HEK293 (cell line): ENCODE measurements around the gene ACKR4.
"Not testable (repeated sequence)": the region's sequence is repeated elsewhere in the genome, so short reads cannot be mapped to it uniquely, and the experiment has no call there.

Experiments used
- CTCF ChIA-PET: fragments of 350-600 bp; formaldehyde crosslinking; extraction: SDS; loops from one replicate; lab custom pipeline; 2021; ENCODE audit warnings: antibody characterized with exemption; lab: Yijun Ruan, JAX
- POLR2A ChIA-PET: fragments of 300-600 bp; formaldehyde crosslinking; extraction: SDS; loops from one replicate; lab custom pipeline; 2020; ENCODE audit warnings: antibody characterized with exemption, inconsistent platforms; lab: Yijun Ruan, JAX
- H3K27ac ChIP-seq: fragments of 200-500 bp; sonication (Bioruptor generic); 2 replicates; pipeline ENCODE4 v1.5.1; 2014; ENCODE audit warnings: low read depth, low read length, control low read depth, inconsistent platforms; ENCODE audit errors: extremely low read depth
- H3K36me3 ChIP-seq, 2 experiments: fragments of 200-500 bp in 1 of 2; sonication (Bioruptor generic) in 1 of 2; 1 replicate in 1 of 2; 2 replicates in 1 of 2; pipeline ENCODE4 v1.5.1; 2014 to 2017; ENCODE audit warnings: inconsistent platforms in 2 of 2, low read length in 2 of 2; ENCODE audit not compliant: control insufficient read depth in 2 of 2, insufficient read depth in 1 of 2
- H3K4me1 ChIP-seq: fragments of 200-500 bp; sonication (Bioruptor generic); 2 replicates; pipeline ENCODE4 v1.5.1; 2014; ENCODE audit warnings: mild to moderate bottlenecking, low read length, inconsistent platforms; ENCODE audit not compliant: control insufficient read depth, insufficient read depth
- H3K4me3 ChIP-seq: 2 replicates; pipeline ENCODE4 v1.5.1; 2011; ENCODE audit warnings: low read depth, mild to moderate bottlenecking, control low read depth, low read length, moderate library complexity
- H3K9me3 ChIP-seq: fragments of 200-500 bp; sonication (Bioruptor generic); 2 replicates; pipeline ENCODE4 v1.5.1; 2014; ENCODE audit warnings: low read depth, low read length, inconsistent platforms; ENCODE audit not compliant: control insufficient read depth, insufficient read depth
- ATF2 ChIP-seq: fragments of 450-650 bp; formaldehyde crosslinking; IDR thresholded peaks from 2 replicates; pipeline ENCODE4 v1.5.1; 2016; ENCODE audit warnings: missing biosample characterization, missing genetic modification characterization, low read depth
- KLF7 ChIP-seq: fragments of 450-650 bp; formaldehyde crosslinking; IDR thresholded peaks from 2 replicates; pipeline ENCODE4 v1.5.1; 2016; ENCODE audit warnings: missing biosample characterization, missing genetic modification characterization, borderline replicate concordance
- OVOL3 ChIP-seq: fragments of 450-650 bp; formaldehyde crosslinking; IDR thresholded peaks from 2 replicates; pipeline ENCODE4 v1.5.1; 2016; ENCODE audit warnings: missing biosample characterization, missing genetic modification characterization
- ZBTB11 ChIP-seq: fragments of 450-650 bp; formaldehyde crosslinking; conservative IDR thresholded peaks from 2 replicates; pipeline ENCODE4 v1.5.1; 2016; ENCODE audit warnings: low read depth, missing biosample characterization, missing genetic modification characterization
- ZBTB6 ChIP-seq: fragments of 450-650 bp; formaldehyde crosslinking; IDR thresholded peaks from 2 replicates; pipeline ENCODE4 v1.5.1; 2017; ENCODE audit warnings: missing biosample characterization, missing genetic modification characterization
- ZFP41 ChIP-seq: fragments of 450-650 bp; formaldehyde crosslinking; IDR thresholded peaks from 2 replicates; pipeline ENCODE4 v1.5.1; 2016; ENCODE audit warnings: missing biosample characterization, missing genetic modification characterization, borderline replicate concordance
- ZNF146 ChIP-seq: fragments of 450-650 bp; formaldehyde crosslinking; IDR thresholded peaks from 2 replicates; pipeline ENCODE4 v1.5.1; 2016; ENCODE audit warnings: missing biosample characterization, missing genetic modification characterization
- ZNF155 ChIP-seq: fragments of 450-650 bp; formaldehyde crosslinking; IDR thresholded peaks from 2 replicates; pipeline ENCODE4 v1.5.1; 2016; ENCODE audit warnings: missing biosample characterization, missing genetic modification characterization
- ZNF24 ChIP-seq: fragments of 450-650 bp; formaldehyde crosslinking; IDR thresholded peaks from 2 replicates; pipeline ENCODE4 v1.5.1; 2016; ENCODE audit warnings: missing biosample characterization, missing genetic modification characterization
- ZNF302 ChIP-seq: fragments of 450-650 bp; formaldehyde crosslinking; IDR thresholded peaks from 2 replicates; pipeline ENCODE4 v1.5.1; 2016; ENCODE audit warnings: missing biosample characterization, missing genetic modification characterization, low read depth
- ZNF366 ChIP-seq: fragments of 450-650 bp; formaldehyde crosslinking; conservative IDR thresholded peaks from 2 replicates; pipeline ENCODE4 v1.5.1; 2016; ENCODE audit warnings: missing biosample characterization, missing genetic modification characterization
- ZNF391 ChIP-seq: fragments of 450-650 bp; formaldehyde crosslinking; IDR thresholded peaks from 2 replicates; pipeline ENCODE4 v1.5.1; 2016; ENCODE audit warnings: low read depth, missing biosample characterization, missing genetic modification characterization, borderline replicate concordance
- ZNF426 ChIP-seq: fragments of 450-650 bp; formaldehyde crosslinking; IDR thresholded peaks from 2 replicates; pipeline ENCODE4 v1.5.1; 2017; ENCODE audit warnings: missing biosample characterization, missing genetic modification characterization, mild to moderate bottlenecking, inconsistent platforms, moderate library complexity
- ZNF521 ChIP-seq: fragments of 450-650 bp; formaldehyde crosslinking; IDR thresholded peaks from 2 replicates; pipeline ENCODE4 v1.5.1; 2017; ENCODE audit warnings: missing biosample characterization, mild to moderate bottlenecking, missing genetic modification characterization
- ZNF555 ChIP-seq: fragments of 450-650 bp; formaldehyde crosslinking; conservative IDR thresholded peaks from 2 replicates; pipeline ENCODE4 v1.5.1; 2017; ENCODE audit warnings: missing biosample characterization, mild to moderate bottlenecking, missing genetic modification characterization, inconsistent platforms
- ZNF560 ChIP-seq: fragments of 450-650 bp; formaldehyde crosslinking; IDR thresholded peaks from 2 replicates; pipeline ENCODE4 v1.5.1; 2017; ENCODE audit warnings: missing biosample characterization, missing genetic modification characterization, borderline replicate concordance
- ZNF677 ChIP-seq: fragments of 450-650 bp; IDR thresholded peaks from 2 replicates; pipeline ENCODE4 v1.5.0; 2018; ENCODE audit warnings: missing biosample characterization, mild to moderate bottlenecking, missing genetic modification characterization, moderate library complexity
- ZNF791 ChIP-seq: fragments of 450-650 bp; formaldehyde crosslinking; IDR thresholded peaks from 2 replicates; pipeline ENCODE4 v1.5.1; 2016; ENCODE audit warnings: missing biosample characterization, missing genetic modification characterization
- ZSCAN23 ChIP-seq: fragments of 450-650 bp; formaldehyde crosslinking; IDR thresholded peaks from 2 replicates; pipeline ENCODE4 v1.5.1; 2016; ENCODE audit warnings: missing biosample characterization, missing genetic modification characterization

The ACKR4 gene

GRCh38 chr3:132606085-132606484 is 9.0 kb downstream of the ACKR4 start (continued):
- TF ChIP-seq ZBTB11 (tag by site-specific recombination): no peak
- TF ChIP-seq ZNF521 (tag by site-specific recombination): no peak
- TF ChIP-seq ATF2 (tag by site-specific recombination): no peak
- TF ChIP-seq ZNF302 (tag by site-specific recombination): no peak
- TF ChIP-seq ZNF155 (tag by site-specific recombination): no peak

- POLR2A ChIA-PET, H3K4me3 ChIP-seq, H3K4me1 ChIP-seq, H3K9me3 ChIP-seq, H3K27ac ChIP-seq, CTCF ChIA-PET: not testable (repeated sequence)
- H3K36me3 ChIP-seq: peaks cover 0 to 15% of the 10 kb centered on the region in 2 experiments; a peak in 2 of 3 replicates
Observed at GRCh38 chr3:132606620-132607019, 9.6 kb downstream of the ACKR4 start.

- H3K4me3 ChIP-seq, H3K4me1 ChIP-seq, POLR2A ChIA-PET, H3K27ac ChIP-seq, CTCF ChIA-PET, H3K9me3 ChIP-seq: not testable (repeated sequence)
- TF ChIP-seq ZNF146 (tag by site-specific recombination): peak; percentile 74
- H3K36me3 ChIP-seq: peaks cover 0 to 20% of the 10 kb centered on the region in 2 experiments; a peak in 1 of 3 replicates
Observed at GRCh38 chr3:132615301-132615700, 18.2 kb downstream of the ACKR4 start.

GRCh38 chr3:132615881-132616280 is 18.8 kb downstream of the ACKR4 start:
- H3K9me3 ChIP-seq: no peaks in the 10 kb centered on the region
- H3K36me3 ChIP-seq: peaks cover 0 to 23% of the 10 kb centered on the region in 2 experiments; a peak in 1 of 3 replicates
- H3K27ac ChIP-seq: no peak overlapping the region
- ChIA-PET CTCF (no interaction called here), POLR2A (no interaction called here)
- TF ChIP-seq ZNF555: no peak
- no peak for TF ChIP-seq ZNF677
- no peak for TF ChIP-seq ZSCAN23 (tag by site-specific recombination)
- no peak for TF ChIP-seq ZNF366 (tag by site-specific recombination)
- TF ChIP-seq ZNF560 (tag by site-specific recombination): no peak
- no peak for TF ChIP-seq ZBTB6 (tag by site-specific recombination)
- no peak for TF ChIP-seq ZNF391
- TF ChIP-seq OVOL3 (tag by site-specific recombination): no peak
- no peak for TF ChIP-seq ZNF426
- no peak for TF ChIP-seq ZFP41 (tag by site-specific recombination)
- no peak for TF ChIP-seq ZNF791 (tag by site-specific recombination)
- TF ChIP-seq KLF7 (tag by site-specific recombination): no peak
- TF ChIP-seq ZNF24 (tag by site-specific recombination): no peak
- no peak overlapping the region for H3K4me3 ChIP-seq
- no peaks in the 10 kb centered on the region for H3K4me1 ChIP-seq
